Measurements from ENCODE around the gene TENT5C.

Gene TENT5C

GRCh38 chr1:117613969-117614729 is 8.3 kb downstream of the TENT5C start:
- Histone ChIP-seq H2AK5ac (ENCODE audit: low read depth, low read length) (no peak overlapping the region), H3K36me3 (replicated peaks in 1 of 2; ENCODE audit: control insufficient read depth in 2 of 2, insufficient read depth in 2 of 2, low read length in 2 of 2) (no peaks in the 10 kb centered on the region), H3K4ac (ENCODE audit: low read length) (no peak overlapping the region), H3K4me2 (ENCODE audit: insufficient read depth, low read length, poor library complexity, severe bottlenecking) (no peak overlapping the region), H2AFZ (ENCODE audit: low read length) (no peak overlapping the region), H4K91ac (ENCODE audit: low read depth, low read length, poor library complexity) (no peak overlapping the region), H3K4me3 (ENCODE audit: low read length in 2 of 2) (no peak overlapping the region), H3K79me1 (ENCODE audit: low read depth, low read length) (no peaks in the 10 kb centered on the region), H3K18ac (ENCODE audit: low read length) (no peak overlapping the region), H3K9ac (ENCODE audit: low read depth, low read length, poor library complexity) (no peak overlapping the region), H3K27me3 (ENCODE audit: control insufficient read depth in 3 of 3, insufficient read depth in 3 of 3, low read depth in 1 of 3, low read length in 3 of 3) (peaks cover 0 to 36% (median 0%) of the 10 kb centered on the region in 3 experiments), H2BK15ac (ENCODE audit: low read length) (no peak overlapping the region), H3K4me1 (ENCODE audit: control insufficient read depth in 2 of 2, insufficient read depth in 1 of 2, low read depth in 1 of 2, low read length in 2 of 2) (no peaks in the 10 kb centered on the region), H2BK120ac (ENCODE audit: low read depth, low read length) (no peak overlapping the region), H3K27ac (replicated peaks; ENCODE audit: low read length) (no peak overlapping the region), H2BK5ac (ENCODE audit: low read length) (no peak overlapping the region), H2BK12ac (ENCODE audit: low read length) (no peak overlapping the region), H4K8ac (ENCODE audit: low read depth, low read length) (no peak overlapping the region), H3K9me3 (replicated peaks in 1 of 2; ENCODE audit: control insufficient read depth in 2 of 2, insufficient read depth in 1 of 2, low read depth in 1 of 2, low read length in 2 of 2) (no peaks in the 10 kb centered on the region), H3K23ac (ENCODE audit: low read depth, low read length, poor library complexity) (no peak overlapping the region), H3K14ac (ENCODE audit: low read length) (no peak overlapping the region)
- no peak for DNase-seq (ENCODE audit: low spot score)
- WGBS, 2 donors (ENCODE audit: extremely low coverage in 2 of 2, insufficient read length in 2 of 2, insufficient replicate concordance in 1 of 2): no CpG with 5 or more reads among the region's 9 CpGs

- H4K91ac ChIP-seq (ENCODE audit: low read depth, low read length, poor library complexity): no peak overlapping the region
- H4K8ac ChIP-seq (ENCODE audit: low read depth, low read length): no peak overlapping the region
- H2BK5ac ChIP-seq (ENCODE audit: low read length): no peak overlapping the region
- no peak overlapping the region for H3K18ac ChIP-seq (ENCODE audit: low read length)
- no peaks in the 10 kb centered on the region for H3K36me3 ChIP-seq (replicated peaks in 1 of 2; ENCODE audit: control insufficient read depth in 2 of 2, insufficient read depth in 2 of 2, low read length in 2 of 2)
- no peak overlapping the region for H3K27ac ChIP-seq (replicated peaks; ENCODE audit: low read length)
- no peak overlapping the region for H2BK120ac ChIP-seq (ENCODE audit: low read depth, low read length)
- no peak overlapping the region for H2BK12ac ChIP-seq (ENCODE audit: low read length)
- H3K79me1 ChIP-seq (ENCODE audit: low read depth, low read length): no peaks in the 10 kb centered on the region
- no peaks in the 10 kb centered on the region for H3K9me3 ChIP-seq (replicated peaks in 1 of 2; ENCODE audit: control insufficient read depth in 2 of 2, insufficient read depth in 1 of 2, low read depth in 1 of 2, low read length in 2 of 2)
- peaks cover 0 to 24% (median 0%) of the 10 kb centered on the region in 3 experiments for H3K27me3 ChIP-seq (ENCODE audit: control insufficient read depth in 3 of 3, insufficient read depth in 3 of 3, low read depth in 1 of 3, low read length in 3 of 3)
- no peak overlapping the region for H3K4ac ChIP-seq (ENCODE audit: low read length)
- no peak overlapping the region for H3K4me3 ChIP-seq (ENCODE audit: low read length in 2 of 2)
- no CpG with 5 or more reads among the region's 3 CpGs for WGBS, 2 donors (ENCODE audit: extremely low coverage in 2 of 2, insufficient read length in 2 of 2, insufficient replicate concordance in 1 of 2)
- H2AFZ ChIP-seq (ENCODE audit: low read length): no peak overlapping the region
- H2AK5ac ChIP-seq (ENCODE audit: low read depth, low read length): no peak overlapping the region
- H3K23ac ChIP-seq (ENCODE audit: low read depth, low read length, poor library complexity): no peak overlapping the region
- no peak overlapping the region for H3K14ac ChIP-seq (ENCODE audit: low read length)
- no peak overlapping the region for H3K9ac ChIP-seq (ENCODE audit: low read depth, low read length, poor library complexity)
- no peak overlapping the region for H3K4me2 ChIP-seq (ENCODE audit: insufficient read depth, low read length, poor library complexity, severe bottlenecking)
- no peak for DNase-seq (ENCODE audit: low spot score)
- H2BK15ac ChIP-seq (ENCODE audit: low read length): no peak overlapping the region
- no peaks in the 10 kb centered on the region for H3K4me1 ChIP-seq (ENCODE audit: control insufficient read depth in 2 of 2, insufficient read depth in 1 of 2, low read depth in 1 of 2, low read length in 2 of 2)
Measured at GRCh38 chr1:117615474-117615873, 9.6 kb downstream of the TENT5C start.

GRCh38 chr1:117616356-117616755 is 10.5 kb downstream of the TENT5C start:
- no peak overlapping the region for H3K9ac ChIP-seq (ENCODE audit: low read depth, low read length, poor library complexity)
- no peaks in the 10 kb centered on the region for H3K79me1 ChIP-seq (ENCODE audit: low read depth, low read length)
- H3K18ac ChIP-seq (ENCODE audit: low read length): no peak overlapping the region
- no peaks in the 10 kb centered on the region for H3K36me3 ChIP-seq (replicated peaks in 1 of 2; ENCODE audit: control insufficient read depth in 2 of 2, insufficient read depth in 2 of 2, low read length in 2 of 2)
- H2BK15ac ChIP-seq (ENCODE audit: low read length): no peak overlapping the region
- no peak overlapping the region for H3K4ac ChIP-seq (ENCODE audit: low read length)
- no peak overlapping the region for H3K14ac ChIP-seq (ENCODE audit: low read length)
- H2BK5ac ChIP-seq (ENCODE audit: low read length): no peak overlapping the region
- no peak overlapping the region for H3K23ac ChIP-seq (ENCODE audit: low read depth, low read length, poor library complexity)
- DNase-seq (ENCODE audit: low spot score): no peak
- no peak overlapping the region for H4K8ac ChIP-seq (ENCODE audit: low read depth, low read length)
- H3K4me1 ChIP-seq (ENCODE audit: control insufficient read depth in 2 of 2, insufficient read depth in 1 of 2, low read depth in 1 of 2, low read length in 2 of 2): no peaks in the 10 kb centered on the region
- no peak overlapping the region for H2BK12ac ChIP-seq (ENCODE audit: low read length)
- WGBS, 2 donors (ENCODE audit: extremely low coverage in 2 of 2, insufficient read length in 2 of 2, insufficient replicate concordance in 1 of 2): no CpG with 5 or more reads among the region's 3 CpGs
- no peak overlapping the region for H2AFZ ChIP-seq (ENCODE audit: low read length)
- no peak overlapping the region for H3K4me3 ChIP-seq (ENCODE audit: low read length in 2 of 2)
- H3K9me3 ChIP-seq (replicated peaks in 1 of 2; ENCODE audit: control insufficient read depth in 2 of 2, insufficient read depth in 1 of 2, low read depth in 1 of 2, low read length in 2 of 2): no peaks in the 10 kb centered on the region
- H2AK5ac ChIP-seq (ENCODE audit: low read depth, low read length): no peak overlapping the region
- H3K27ac ChIP-seq (replicated peaks; ENCODE audit: low read length): no peak overlapping the region
- H3K27me3 ChIP-seq (ENCODE audit: control insufficient read depth in 3 of 3, insufficient read depth in 3 of 3, low read depth in 1 of 3, low read length in 3 of 3): peaks cover 0 to 27% (median 0%) of the 10 kb centered on the region in 3 experiments
- no peak overlapping the region for H2BK120ac ChIP-seq (ENCODE audit: low read depth, low read length)
- H3K4me2 ChIP-seq (ENCODE audit: insufficient read depth, low read length, poor library complexity, severe bottlenecking): no peak overlapping the region
- H4K91ac ChIP-seq (ENCODE audit: low read depth, low read length, poor library complexity): no peak overlapping the region

GRCh38 chr1:117616967-117617366 is 11.1 kb downstream of the TENT5C start:
- Histone ChIP-seq H4K91ac (ENCODE audit: low read depth, low read length, poor library complexity) (no peak overlapping the region), H3K4me1 (ENCODE audit: control insufficient read depth in 2 of 2, insufficient read depth in 1 of 2, low read depth in 1 of 2, low read length in 2 of 2) (no peaks in the 10 kb centered on the region), H2BK15ac (ENCODE audit: low read length) (no peak overlapping the region), H2BK5ac (ENCODE audit: low read length) (no peak overlapping the region), H3K4ac (ENCODE audit: low read length) (no peak overlapping the region), H3K79me1 (ENCODE audit: low read depth, low read length) (no peaks in the 10 kb centered on the region), H2BK12ac (ENCODE audit: low read length) (no peak overlapping the region), H3K36me3 (replicated peaks in 1 of 2; ENCODE audit: control insufficient read depth in 2 of 2, insufficient read depth in 2 of 2, low read length in 2 of 2) (no peaks in the 10 kb centered on the region), H3K4me2 (ENCODE audit: insufficient read depth, low read length, poor library complexity, severe bottlenecking) (no peak overlapping the region), H2AK5ac (ENCODE audit: low read depth, low read length) (no peak overlapping the region), H3K9me3 (replicated peaks in 1 of 2; ENCODE audit: control insufficient read depth in 2 of 2, insufficient read depth in 1 of 2, low read depth in 1 of 2, low read length in 2 of 2) (no peaks in the 10 kb centered on the region), H2BK120ac (ENCODE audit: low read depth, low read length) (no peak overlapping the region), H3K27ac (replicated peaks; ENCODE audit: low read length) (no peak overlapping the region), H4K8ac (ENCODE audit: low read depth, low read length) (no peak overlapping the region), H3K14ac (ENCODE audit: low read length) (no peak overlapping the region), H3K18ac (ENCODE audit: low read length) (no peak overlapping the region), H3K9ac (ENCODE audit: low read depth, low read length, poor library complexity) (no peak overlapping the region), H3K27me3 (ENCODE audit: control insufficient read depth in 3 of 3, insufficient read depth in 3 of 3, low read depth in 1 of 3, low read length in 3 of 3) (peaks cover 0 to 28% (median 0%) of the 10 kb centered on the region in 3 experiments), H2AFZ (ENCODE audit: low read length) (no peak overlapping the region), H3K23ac (ENCODE audit: low read depth, low read length, poor library complexity) (no peak overlapping the region), H3K4me3 (ENCODE audit: low read length in 2 of 2) (no peak overlapping the region)
- WGBS, 2 donors (ENCODE audit: extremely low coverage in 2 of 2, insufficient read length in 2 of 2, insufficient replicate concordance in 1 of 2): no CpG with 5 or more reads among the region's 6 CpGs
- no peak for DNase-seq (ENCODE audit: low spot score)

Measured in neuronal stem cell (in vitro differentiated cells).